Measurements from ENCODE around the gene GPSM3.
"Not testable (repeated sequence)": the region's sequence is repeated elsewhere in the genome, so short reads cannot be mapped to it uniquely, and the experiment has no call there.

The GPSM3 gene

DNA sequence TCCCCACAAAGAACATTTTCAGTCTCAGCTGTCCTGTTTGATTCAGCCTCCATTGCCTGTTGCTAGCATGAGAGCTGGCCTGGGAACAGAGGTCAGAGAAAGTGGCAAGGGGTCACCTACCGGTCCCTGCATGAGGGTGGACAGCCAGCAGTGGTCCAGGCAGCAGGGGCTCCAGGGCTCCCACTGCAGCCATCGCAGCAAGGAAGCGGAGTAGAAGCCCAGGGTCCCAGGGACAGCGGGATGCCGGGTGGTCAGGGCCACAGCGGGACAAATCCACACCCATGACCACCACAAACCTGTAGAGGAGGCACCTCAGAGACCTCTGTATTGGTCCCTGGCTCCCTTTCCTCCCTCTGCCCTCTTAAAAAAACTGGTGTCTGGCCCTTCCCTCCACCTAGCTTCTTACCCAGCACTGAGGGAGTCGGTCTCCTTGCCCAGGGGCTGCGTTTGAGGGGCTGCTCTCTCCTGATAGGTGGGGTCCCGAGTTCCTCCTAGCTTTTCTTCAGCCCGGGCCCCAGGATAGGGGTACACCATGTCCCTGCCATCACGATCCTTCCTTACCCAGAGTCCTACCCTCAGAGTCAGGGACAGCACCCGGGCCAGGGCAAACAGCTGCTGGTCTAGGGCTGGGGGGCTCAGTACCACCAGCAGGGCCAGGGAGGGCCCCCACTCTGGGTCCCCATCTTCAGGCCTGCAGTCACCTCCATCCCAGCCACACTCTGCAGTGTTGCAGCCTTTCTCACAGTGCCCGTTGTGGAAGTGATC is 8.4 kb upstream of the GPSM3 start:
- DNase-seq = no peak

DNA sequence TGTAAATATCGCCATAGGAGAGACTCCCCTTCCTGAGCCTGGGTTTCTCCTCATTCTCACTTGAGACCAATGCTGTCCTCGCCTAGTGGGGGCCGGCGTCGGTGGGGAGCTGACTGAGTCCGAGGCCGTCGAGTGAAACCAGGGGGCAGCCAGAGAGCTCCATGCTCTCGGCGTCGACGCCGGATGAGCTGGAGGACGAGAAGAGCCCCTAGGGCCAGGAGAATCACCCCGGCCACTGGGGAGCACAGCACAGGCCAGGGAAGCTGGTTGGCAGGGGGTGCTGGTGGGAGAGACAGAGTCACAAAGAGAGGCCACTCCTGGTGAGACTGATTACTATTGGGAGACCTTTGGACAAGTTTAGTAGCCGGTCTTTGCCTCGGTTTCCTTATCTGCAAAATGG is 6.4 kb upstream of the GPSM3 start:
- DNase-seq = no peak

DNA sequence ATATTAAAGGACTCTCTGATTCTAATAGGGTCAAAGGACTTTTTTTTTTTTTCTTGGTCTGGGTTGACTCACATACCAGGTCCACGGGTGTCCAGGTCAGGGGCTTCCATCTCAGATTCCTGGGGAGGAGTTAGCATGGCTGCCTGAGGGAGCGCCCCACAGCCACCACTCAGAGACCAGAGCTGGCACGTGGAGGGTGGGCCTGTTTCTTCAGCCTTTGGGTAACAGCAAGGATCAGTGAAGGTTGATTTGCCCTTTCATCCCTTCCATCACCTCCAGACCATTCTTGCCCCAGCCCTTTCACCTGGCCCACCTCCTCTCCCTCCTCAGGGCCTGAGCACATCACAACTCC is 5.9 kb upstream of the GPSM3 start:
- DNase-seq = no peak

DNA sequence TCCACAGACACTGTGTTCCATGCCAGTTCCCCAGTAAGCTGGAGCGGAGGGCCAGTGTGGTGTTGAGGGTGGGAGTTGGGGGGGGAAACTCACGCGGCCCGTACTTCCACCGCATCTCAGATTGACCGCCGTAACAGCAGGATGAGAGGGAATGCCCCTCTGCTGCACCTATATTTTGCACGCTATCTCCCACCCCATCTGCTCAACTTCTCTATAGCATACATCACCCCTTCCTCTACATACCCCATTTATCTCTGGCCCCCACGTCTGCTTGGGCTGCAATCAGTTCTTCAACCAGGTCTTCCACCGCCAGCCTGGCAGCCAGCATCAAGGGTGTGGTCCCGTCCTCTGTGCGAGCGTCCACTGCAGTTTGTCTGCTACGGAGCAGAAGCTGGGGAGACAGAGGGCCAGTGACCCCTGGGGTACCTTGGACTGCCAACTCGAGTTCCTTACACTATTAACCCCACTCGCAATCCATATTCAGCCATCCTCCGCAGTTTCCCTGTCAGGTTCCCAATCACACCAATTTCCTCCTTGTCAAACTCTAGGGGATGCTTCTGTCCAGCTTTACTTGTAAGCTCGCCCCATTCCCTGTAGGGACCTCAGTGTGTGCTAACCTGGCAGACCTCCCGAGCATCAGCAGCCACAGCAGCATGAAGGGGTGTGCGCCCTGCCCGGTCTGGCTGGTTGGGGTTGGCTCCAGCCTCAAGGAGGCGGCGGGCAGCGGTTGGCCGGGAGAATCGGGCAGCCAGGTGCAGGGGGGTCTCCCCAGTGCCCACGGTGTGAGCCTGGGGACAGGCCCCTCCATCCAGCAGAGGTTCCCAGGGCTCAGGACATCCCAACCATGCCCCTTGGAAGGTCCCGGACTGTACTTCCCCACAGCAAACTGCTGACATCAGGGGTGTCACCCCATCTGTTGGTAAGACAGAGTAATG is 4.5 kb upstream of the GPSM3 start:
- no peak for DNase-seq

DNA sequence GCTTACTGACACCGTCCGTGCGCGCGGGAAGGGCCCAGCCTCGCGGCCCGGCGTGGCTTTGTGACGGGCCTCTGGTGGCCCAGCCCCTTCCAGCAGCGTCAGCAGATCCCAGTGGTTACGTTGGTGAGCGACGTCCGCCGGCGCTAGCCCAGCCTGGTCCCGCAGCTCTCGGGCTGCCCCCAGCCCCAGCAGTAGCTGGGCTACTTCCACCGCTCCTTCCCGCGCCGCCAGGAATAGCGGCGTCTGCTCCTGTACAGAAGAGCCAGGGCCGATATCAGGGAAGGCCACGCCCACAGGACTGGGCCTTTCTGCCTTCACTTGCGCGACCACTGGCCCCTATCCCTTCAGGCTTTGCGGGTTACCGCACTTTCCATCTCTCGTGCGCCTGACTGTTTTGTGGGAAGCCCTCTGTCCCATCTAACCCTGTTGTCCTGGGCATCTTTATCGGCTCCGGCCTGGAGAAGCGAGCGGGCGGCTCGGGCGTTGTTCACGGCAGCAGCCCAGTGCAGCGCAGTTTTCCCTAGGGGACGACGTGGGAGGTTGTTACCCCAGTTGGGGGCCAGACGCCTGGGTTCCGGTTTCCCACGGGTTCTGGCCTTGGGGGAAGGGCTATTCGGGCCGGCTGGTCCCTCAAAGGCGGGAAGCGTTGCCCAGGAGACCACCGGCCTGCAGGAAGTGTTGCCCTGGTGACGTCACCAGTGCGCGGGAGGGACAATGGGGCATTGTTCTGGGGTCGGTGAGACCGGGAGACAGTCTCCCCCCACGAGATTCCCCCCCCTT is 3.6 kb upstream of the GPSM3 start:
- DNase-seq = peak; percentile 48

DNA sequence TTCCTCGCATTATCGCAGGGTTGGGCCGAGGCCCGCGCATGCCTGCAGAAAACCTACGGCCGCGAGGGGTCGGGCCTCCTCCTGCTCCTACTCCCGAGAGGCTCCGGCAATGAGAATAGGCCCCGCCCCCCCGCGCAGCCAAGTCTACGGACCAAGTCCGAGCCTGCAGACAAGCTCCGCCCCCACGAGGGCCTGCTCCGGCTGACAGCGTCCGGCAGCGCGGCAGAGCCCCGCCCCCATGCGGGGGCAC is 3.1 kb upstream of the GPSM3 start:
- peak; percentile 98 for DNase-seq

DNA sequence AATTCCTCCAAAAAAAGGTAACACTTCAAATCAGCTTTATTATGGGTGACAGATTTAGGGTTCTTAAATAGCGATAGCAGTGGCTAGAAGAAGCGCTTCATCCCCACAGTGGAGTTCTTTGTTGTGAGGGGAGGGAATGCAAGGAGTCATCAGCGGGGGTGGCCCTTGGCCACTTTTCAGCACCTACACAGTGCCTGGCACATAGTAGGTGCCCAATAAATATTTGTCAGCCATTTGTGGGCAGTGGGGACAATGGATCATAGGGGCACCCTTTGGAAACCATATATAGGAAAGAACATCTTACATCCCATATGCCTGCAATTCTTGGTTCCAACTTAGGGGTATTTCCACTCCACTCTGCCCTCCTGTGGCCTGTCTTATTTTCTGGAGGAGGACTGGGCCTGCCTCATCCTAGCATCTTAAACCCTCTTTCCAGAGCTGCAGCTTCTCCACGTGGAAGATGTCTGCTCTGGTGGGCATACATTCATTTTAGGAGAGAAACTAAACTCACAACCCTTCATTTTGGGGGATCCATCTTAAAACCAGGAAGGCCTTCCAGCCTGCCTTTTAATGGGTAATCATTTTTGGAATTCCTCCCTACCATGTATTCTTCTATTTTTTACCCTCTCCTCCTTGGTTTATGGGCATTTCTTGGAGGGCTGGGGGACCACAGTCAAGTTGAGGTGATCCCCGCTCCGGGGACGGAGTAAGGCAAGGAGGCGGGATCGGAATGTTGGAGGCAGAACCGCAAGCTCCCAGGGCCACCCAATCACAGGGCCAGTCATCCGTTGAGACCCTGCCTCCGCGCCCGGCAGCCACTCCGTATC is 2.6 kb upstream of the GPSM3 start:
- no peak for DNase-seq

DNA sequence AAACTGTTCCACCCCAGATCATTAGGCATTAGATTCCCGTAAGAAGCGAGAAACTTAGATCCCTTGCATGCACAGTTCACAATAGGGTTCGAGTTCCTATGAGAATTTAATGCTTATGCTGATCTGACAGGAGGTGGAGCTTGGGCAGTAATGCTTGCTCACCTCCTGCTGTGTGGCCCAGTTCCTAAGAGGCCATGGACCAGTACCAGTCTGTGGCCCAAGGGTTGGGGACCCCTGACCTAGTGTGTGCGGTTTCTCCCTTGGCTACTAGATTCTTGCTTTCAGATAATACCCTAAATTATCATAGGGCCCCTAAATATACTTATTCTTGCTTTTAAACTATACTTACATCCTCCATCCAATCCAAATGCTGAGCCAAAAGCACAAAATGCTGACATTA is 1.9 kb upstream of the GPSM3 start:
- no peak for DNase-seq

DNA sequence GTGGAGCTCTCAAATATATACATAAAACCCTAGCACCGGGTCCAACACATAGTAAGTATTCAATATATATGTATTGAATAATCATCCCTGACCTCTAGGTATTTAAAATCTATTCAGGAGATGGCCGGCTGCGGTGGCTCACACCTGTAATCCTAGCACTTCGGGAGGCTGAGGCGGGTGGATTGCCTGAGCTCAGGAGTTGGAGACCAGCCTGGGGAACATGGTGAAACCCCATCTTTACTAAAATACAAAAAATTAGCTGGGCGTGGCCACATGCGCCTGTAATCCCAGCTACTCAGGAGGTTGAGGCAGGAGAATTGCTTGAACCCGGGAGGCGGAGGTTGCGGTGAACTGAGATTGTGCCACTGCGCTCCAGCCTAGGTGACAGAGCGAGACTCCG is 653 bp upstream of the GPSM3 start:
- not testable (repeated sequence) for DNase-seq

GRCh38 chr6:32191696-32192607 is 491 bp downstream of the GPSM3 start:
- DNase-seq = no peak

GRCh38 chr6:32190911-32191677 is 1.3 kb downstream of the GPSM3 start:
- DNase-seq = no peak

GRCh38 chr6:32190054-32190851 is 2.2 kb downstream of the GPSM3 start, which contains the start of gene PBX2:
Gene PBX2 (minus strand): TSS chr6:32190202. CDS start chr6:32189915, 287 bp downstream.
- peak; percentile 44 for DNase-seq

- DNase-seq = no peak
Measured at GRCh38 chr6:32189742-32190053, 2.7 kb downstream of the GPSM3 start.

DNA sequence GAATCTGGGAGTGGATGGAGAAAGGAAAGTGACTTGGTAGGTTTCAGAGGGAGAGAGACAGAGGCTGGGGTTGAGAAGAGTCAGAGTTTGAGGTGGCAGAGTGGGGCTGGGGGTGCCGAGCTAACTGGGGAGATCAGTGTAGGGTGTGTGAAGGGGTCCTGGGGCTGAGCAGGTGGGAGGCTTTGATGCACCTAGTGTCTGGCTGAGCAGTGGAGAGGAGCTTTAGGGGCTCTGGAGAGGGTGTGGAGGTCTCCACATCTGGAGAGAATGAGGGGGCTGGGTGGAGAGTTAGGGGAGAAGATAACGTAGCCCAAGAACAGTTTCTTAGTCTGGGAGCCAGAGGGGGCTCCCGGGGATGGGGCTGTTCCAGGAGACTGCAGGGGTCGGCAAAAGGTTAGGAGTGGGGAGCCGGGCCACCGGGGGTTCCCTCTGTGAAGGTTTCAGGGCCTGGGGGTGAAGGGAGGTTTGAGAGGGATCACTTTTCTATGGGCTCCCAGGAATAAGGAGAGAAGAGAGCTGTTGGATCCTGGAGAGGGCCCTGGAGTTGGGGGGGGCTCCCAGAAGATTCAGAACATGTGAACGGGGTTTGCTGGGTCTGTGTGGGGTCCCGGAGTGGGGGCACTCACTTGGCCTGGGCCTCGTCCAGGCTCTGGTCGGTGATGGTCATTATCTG is 3.2 kb downstream of the GPSM3 start:
- no peak for DNase-seq

- DNase-seq = no peak
Measured at GRCh38 chr6:32188381-32189068, 3.9 kb downstream of the GPSM3 start.

DNA sequence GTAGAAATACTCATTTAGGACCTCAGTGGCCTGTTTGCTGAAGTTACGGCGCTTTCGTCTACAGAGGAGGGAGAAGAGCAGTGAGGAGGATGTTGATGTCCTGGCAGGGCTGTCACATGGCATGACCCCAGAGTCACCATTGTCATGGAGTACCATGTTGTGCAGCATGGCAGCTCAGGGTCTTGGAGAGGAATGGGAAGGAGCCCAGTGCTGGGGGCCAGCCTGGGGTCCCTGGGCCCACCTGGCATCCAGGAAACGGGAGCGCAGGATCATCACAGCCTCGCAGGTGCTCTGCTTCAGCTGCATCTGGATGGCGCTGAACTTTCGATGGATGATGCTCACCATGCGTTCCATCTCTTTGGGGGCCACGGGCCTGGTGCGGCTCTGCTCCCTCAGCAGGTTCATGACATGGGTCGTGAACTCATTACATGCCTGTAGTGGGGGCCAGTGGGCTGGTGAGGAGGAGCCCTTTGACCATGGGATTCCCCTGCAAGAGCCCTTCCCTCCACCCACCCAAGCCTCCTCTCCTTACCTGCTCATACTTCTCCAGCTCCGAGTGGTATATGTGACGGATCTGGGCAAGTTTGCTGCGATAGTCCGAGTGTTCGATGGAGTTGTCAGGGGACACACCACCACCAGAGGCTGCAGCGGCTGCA is 4.6 kb downstream of the GPSM3 start:
- not testable (repeated sequence) for DNase-seq

DNA sequence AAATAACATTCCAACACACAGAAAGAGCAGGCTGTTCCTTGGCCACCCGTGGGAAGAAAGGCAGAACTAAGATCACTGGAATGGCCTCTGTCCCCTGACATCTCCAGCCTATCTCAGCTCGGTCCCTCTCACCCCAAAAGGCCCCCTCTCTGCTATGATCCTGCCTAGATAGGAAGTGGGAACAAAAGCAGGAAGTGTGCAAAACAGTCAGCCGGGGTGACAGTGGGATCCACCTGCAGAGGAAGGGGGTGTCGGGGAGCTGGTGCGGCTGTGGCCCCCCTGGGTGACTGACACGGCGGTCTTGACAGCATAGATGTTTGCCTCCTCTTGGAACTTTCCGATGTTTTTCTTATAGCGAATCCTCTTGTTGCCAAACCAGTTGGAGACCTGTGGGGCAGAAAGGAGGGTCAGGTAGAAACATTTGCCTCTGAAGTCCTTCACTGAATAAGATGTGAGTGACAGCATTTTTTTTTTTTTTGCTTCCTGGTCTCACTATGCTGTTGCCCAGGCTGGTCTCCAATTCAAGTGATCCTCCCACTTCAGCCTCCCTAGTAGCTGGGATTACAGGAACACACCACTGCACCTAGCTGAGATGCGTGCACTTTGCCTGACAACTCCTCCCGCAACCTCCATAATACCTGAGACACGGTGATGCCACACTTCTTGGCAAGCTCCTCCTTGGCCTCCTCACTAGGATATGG is 5.3 kb downstream of the GPSM3 start:
- no peak for DNase-seq

Measured in KG1 (cell line).